GM18873 (cell line): ENCODE results near the gene SLC22A16.
"Not testable (repeated sequence)": the region's sequence is repeated elsewhere in the genome, so short reads cannot be mapped to it uniquely, and the experiment has no call there.

Source experiments
- ATAC-seq: cut with Tn5 transposase; IDR thresholded peaks from one replicate; pipeline ENCODE4 v1.9.1; 2021; ENCODE audit warnings: mild to moderate bottlenecking, moderate library complexity, moderate number of reproducible peaks; ENCODE audit not compliant: unreplicated experiment, low FRiP score

The SLC22A16 gene

GRCh38 chr6:110491299-110491643 lies 14.9 kb upstream of the SLC22A16 start:
- ATAC-seq: no peak

- ATAC-seq: no peak
Observed at GRCh38 chr6:110490110-110490509, 13.7 kb upstream of the SLC22A16 start.

- ATAC-seq: no peak
Observed at GRCh38 chr6:110488606-110489190, 12.3 kb upstream of the SLC22A16 start.

- not testable (repeated sequence) for ATAC-seq
Observed at GRCh38 chr6:110487968-110488381, 11.6 kb upstream of the SLC22A16 start.

- no peak for ATAC-seq
Observed at GRCh38 chr6:110486756-110487155, 10.3 kb upstream of the SLC22A16 start.

- no peak for ATAC-seq
Observed at GRCh38 chr6:110485491-110485890, 9.1 kb upstream of the SLC22A16 start.

- no peak for ATAC-seq
Observed at GRCh38 chr6:110484321-110484720, 7.9 kb upstream of the SLC22A16 start.

- ATAC-seq: no peak
Observed at GRCh38 chr6:110482774-110483400, 6.5 kb upstream of the SLC22A16 start.

- no peak for ATAC-seq
Observed at GRCh38 chr6:110481081-110481480, 4.7 kb upstream of the SLC22A16 start.

- ATAC-seq: no peak
Observed at GRCh38 chr6:110475066-110475653, 1.3 kb downstream of the SLC22A16 start.

- no peak for ATAC-seq
Observed at GRCh38 chr6:110474500-110474899, 1.9 kb downstream of the SLC22A16 start.

GRCh38 chr6:110472739-110473138 lies 3.7 kb downstream of the SLC22A16 start:
- no peak for ATAC-seq

- no peak for ATAC-seq
Observed at GRCh38 chr6:110471726-110472365, 4.6 kb downstream of the SLC22A16 start.

GRCh38 chr6:110468731-110469130 lies 7.7 kb downstream of the SLC22A16 start:
- ATAC-seq: no peak

GRCh38 chr6:110467566-110468140 lies 8.8 kb downstream of the SLC22A16 start:
- ATAC-seq: no peak

GRCh38 chr6:110462884-110463481 lies 13.4 kb downstream of the SLC22A16 start:
- ATAC-seq: no peak

GRCh38 chr6:110461376-110461775 lies 15.0 kb downstream of the SLC22A16 start:
- no peak for ATAC-seq

GRCh38 chr6:110459137-110459536 lies 17.3 kb downstream of the SLC22A16 start:
- ATAC-seq: no peak

- ATAC-seq: no peak
Observed at GRCh38 chr6:110458476-110458875, 17.9 kb downstream of the SLC22A16 start.

GRCh38 chr6:110457567-110458175 lies 18.7 kb downstream of the SLC22A16 start:
- not testable (repeated sequence) for ATAC-seq
